ENCODE measurements around the gene PCED1B.
A peak's percentile ranks its signal among the peaks of the same experiment; 100 is the strongest.

PCED1B gene, protein sequence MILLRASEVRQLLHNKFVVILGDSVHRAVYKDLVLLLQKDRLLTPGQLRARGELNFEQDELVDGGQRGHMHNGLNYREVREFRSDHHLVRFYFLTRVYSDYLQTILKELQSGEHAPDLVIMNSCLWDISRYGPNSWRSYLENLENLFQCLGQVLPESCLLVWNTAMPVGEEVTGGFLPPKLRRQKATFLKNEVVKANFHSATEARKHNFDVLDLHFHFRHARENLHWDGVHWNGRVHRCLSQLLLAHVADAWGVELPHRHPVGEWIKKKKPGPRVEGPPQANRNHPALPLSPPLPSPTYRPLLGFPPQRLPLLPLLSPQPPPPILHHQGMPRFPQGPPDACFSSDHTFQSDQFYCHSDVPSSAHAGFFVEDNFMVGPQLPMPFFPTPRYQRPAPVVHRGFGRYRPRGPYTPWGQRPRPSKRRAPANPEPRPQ

DNA sequence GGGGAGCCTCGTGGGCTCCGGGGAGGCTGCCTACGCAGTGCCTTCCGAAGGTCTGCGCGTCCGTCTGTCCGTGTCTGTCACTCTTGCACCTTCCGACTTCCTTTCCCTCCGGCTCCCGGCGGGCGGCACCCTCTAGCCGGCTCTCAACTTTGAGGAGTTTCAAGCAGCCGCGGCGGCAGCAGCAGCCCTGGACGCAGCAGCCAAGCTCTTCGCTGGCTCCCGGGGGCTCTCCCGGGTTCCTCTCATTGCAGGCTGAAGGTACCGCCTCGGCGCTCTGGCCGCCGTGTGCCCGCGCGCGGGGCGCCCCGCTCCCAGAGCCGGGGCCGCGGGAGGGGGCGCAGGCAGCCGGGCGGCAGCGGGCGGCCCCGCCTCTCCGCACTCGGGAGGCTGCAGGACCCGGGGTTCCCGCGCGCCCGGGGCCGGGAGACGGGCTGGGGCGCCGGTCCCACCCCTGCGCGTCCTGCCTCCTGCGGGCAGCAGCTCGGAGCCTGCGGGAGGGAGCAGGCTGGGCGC is at the start of gene PCED1B, which contains the start of gene AMIGO2:
PCED1B (plus strand) TSS at position 154 of the 513 bp plus-strand sequence. CDS start 155,443 bp downstream, outside the sequence.
AMIGO2 (minus strand) TSS at position 492 of the 513 bp plus-strand sequence. CDS start 957 bp downstream, outside the sequence.
- DNase-seq (ENCODE audit: low read depth): peak; percentile 31
- peak within 1 kb of the TSS; percentile 53 for H3K4me3 ChIP-seq (ENCODE audit: low read depth, low read length)
- TF ChIP-seq, protein P1, sequence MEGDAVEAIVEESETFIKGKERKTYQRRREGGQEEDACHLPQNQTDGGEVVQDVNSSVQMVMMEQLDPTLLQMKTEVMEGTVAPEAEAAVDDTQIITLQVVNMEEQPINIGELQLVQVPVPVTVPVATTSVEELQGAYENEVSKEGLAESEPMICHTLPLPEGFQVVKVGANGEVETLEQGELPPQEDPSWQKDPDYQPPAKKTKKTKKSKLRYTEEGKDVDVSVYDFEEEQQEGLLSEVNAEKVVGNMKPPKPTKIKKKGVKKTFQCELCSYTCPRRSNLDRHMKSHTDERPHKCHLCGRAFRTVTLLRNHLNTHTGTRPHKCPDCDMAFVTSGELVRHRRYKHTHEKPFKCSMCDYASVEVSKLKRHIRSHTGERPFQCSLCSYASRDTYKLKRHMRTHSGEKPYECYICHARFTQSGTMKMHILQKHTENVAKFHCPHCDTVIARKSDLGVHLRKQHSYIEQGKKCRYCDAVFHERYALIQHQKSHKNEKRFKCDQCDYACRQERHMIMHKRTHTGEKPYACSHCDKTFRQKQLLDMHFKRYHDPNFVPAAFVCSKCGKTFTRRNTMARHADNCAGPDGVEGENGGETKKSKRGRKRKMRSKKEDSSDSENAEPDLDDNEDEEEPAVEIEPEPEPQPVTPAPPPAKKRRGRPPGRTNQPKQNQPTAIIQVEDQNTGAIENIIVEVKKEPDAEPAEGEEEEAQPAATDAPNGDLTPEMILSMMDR (IDR thresholded peaks at IDR 0.05; ENCODE audit: control insufficient read depth, extremely low read depth, insufficient read depth): peak; percentile 81

DNA sequence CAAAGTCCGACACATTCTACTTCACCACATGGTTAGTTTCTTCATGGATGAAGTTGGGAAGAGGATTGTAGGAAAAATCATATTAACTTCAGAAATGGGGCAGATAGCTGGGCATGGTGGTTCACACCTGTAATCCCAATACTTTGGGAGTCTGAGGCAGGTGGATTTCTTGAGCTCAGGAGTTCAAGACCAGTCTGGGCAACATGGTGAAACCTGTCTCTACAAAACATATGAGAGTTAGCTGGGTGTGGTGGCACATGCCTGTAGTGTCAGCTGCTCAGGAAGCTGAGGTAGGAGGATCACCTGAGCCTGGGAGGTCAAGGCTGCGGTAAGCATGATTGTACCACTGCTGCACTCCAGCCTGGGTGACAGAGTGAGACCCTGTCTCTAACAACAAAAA is 49.5 kb upstream of the PCED1B start:
- TF ChIP-seq, protein P1 (IDR thresholded peaks at IDR 0.05; ENCODE audit: control insufficient read depth, extremely low read depth, insufficient read depth): no peak
- H3K4me3 ChIP-seq (ENCODE audit: low read depth, low read length): no peak overlapping the region
- DNase-seq (ENCODE audit: low read depth): no peak

DNA sequence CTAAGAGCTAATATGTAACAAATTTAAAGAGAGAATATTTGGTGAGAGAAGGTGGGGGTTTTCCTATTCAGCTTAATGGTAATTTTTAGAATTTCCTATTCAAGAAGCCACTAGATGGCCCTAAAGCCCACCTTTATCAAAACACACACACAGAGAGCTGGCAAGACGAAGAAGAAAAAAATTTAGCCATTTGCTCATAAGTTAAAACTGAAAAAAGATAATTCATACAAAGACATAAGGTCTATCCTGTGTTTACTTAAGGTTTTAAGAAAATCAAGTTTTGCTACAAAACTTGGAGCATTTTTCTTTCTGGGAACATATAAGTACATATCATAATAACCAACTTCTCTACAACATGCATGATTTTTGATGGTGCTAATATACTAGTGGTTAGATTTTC is 46.8 kb upstream of the PCED1B start:
- TF ChIP-seq, protein P1 (IDR thresholded peaks at IDR 0.05; ENCODE audit: control insufficient read depth, extremely low read depth, insufficient read depth): peak; percentile 54
- H3K4me3 ChIP-seq (ENCODE audit: low read depth, low read length): no peak overlapping the region
- peak; percentile 33 for DNase-seq (ENCODE audit: low read depth)

DNA sequence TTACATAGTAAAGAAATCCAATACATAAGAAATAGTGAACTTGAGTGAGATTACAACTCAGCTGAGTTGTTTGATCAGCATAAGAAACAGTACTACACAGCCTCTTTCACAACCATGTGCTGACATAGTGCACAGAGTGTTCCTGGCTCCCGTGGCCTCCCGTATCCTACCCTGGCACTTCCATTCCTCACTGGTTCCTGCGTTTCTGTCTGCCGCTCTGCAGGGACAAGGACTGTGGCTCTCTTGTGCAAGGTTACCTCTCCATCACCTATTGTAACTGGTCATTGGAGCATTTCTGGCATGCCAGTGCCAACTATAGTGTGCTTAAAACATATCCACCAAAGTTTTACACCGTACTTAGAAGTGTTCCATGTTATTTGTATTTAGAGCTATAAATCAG is 46.3 kb upstream of the PCED1B start:
- DNase-seq (ENCODE audit: low read depth): peak; percentile 57
- TF ChIP-seq, protein P1 (IDR thresholded peaks at IDR 0.05; ENCODE audit: control insufficient read depth, extremely low read depth, insufficient read depth): no peak
- no peak overlapping the region for H3K4me3 ChIP-seq (ENCODE audit: low read depth, low read length)

DNA sequence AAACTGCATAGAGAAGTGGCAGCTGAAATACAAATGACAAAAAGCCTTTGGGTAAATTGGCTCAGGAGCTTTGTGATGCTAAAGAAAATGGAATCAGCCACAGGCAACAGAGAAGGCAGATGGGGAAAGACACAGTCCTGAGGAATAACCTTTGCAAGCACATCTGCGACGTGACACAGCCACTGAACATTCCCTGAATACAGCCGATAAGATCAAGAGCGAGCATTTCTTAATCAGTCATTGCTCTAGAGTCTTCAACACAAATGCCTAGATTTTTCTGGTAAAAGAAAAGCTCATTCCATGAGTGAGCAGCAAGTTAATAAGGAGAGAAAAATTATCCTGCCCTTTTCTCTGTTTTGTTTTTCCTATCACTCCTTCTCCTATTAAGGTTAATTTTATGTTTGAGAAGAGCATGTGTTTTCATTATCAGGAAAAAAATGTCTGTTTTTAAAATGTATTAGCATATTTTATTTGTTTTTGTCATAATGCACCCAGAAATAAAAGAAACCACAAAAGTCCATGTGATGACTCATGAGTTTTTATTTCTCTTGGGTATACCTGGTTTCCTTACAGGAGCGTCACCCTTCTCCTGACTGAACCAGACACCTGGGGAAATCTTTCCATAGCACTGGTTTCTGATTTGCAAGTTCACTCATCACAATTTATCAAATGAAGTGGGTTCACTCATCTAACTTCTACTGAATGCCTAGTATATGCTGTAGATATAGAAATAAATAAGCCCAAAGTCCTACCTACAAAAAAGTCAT is 45.4 kb upstream of the PCED1B start:
- DNase-seq (ENCODE audit: low read depth): no peak
- TF ChIP-seq, protein P1 (IDR thresholded peaks at IDR 0.05; ENCODE audit: control insufficient read depth, extremely low read depth, insufficient read depth): no peak
- no peak overlapping the region for H3K4me3 ChIP-seq (ENCODE audit: low read depth, low read length)

DNA sequence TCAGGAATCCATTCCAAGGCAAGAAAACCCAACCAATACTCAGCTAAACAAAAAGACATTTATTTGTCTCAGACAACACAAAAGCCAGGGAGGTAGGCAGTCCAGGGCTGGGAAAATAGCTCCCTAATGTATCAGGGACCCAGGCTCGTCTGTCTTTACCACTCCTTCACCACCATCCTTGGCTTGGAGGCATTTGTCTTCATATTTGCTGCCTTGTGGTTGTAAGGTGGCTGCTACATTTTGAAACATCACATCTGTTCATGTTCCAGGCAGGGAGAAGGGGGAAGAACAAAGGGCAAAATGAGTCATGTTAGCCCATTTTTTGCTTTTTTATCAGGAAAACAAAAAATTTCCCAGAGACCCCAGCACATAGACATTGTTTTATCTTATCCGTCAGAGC is 44.8 kb upstream of the PCED1B start:
- no peak overlapping the region for H3K4me3 ChIP-seq (ENCODE audit: low read depth, low read length)

More for the DNA sequence above, 44.8 kb upstream of the PCED1B start:
- no peak for DNase-seq (ENCODE audit: low read depth)
- TF ChIP-seq, protein P1 (IDR thresholded peaks at IDR 0.05; ENCODE audit: control insufficient read depth, extremely low read depth, insufficient read depth): no peak
